HG03175 (cell line): Measurements from ENCODE around the gene ATG4D.
"Not testable (repeated sequence)": the region's sequence is repeated elsewhere in the genome, so short reads cannot be mapped to it uniquely, and the experiment has no call there.

Experiments
- ATAC-seq: cut with Tn5 transposase; IDR thresholded peaks from one replicate; pipeline ENCODE4 v1.9.1; 2021; ENCODE audit warnings: mild to moderate bottlenecking, moderate library complexity; ENCODE audit not compliant: unreplicated experiment

The ATG4D gene

DNA sequence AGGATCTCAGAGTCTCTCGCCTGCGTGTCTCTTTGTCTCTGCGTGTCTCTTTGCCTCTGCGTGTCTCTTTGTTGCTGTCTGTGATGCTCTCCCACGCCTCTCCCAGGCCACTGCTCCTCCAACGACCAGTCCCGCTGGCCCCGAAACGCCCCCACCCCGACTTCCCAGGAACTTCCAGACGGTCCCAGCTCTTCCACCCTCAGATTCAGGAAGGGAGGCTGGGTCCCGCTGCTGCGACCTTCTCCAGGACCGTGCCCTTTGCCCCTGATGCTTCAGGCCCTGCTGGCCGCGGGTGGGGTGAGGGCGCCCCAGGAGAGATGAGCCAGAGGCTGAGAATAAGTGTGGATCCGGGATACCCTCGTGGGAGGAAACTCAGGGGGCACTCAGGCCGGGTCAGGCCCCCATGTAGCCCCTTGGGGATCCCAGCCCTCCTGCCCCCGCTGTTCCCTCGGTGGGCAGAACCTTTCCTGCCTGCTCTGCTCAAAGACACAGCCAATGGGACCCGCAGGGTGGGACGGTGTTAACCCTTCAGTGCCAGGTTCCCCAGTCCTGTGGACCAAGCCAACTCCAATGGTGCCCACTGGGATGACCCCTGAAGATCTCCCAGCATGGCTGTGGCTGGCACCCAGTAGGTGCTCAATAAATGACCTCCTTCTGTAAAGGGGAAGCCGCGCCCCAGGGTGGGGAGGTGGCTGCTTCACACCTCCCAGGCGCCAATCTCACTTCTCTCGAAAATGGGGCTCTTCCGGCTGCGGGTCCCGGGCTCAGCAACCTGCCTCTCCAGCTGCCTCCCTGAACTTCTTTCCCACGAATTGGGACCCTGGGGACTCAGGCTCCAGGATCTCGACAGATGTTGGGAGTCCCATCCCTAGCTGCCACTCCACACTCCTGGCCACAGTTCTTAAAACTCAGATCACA lies 25.0 kb upstream of the ATG4D start:
- no peak for ATAC-seq

DNA sequence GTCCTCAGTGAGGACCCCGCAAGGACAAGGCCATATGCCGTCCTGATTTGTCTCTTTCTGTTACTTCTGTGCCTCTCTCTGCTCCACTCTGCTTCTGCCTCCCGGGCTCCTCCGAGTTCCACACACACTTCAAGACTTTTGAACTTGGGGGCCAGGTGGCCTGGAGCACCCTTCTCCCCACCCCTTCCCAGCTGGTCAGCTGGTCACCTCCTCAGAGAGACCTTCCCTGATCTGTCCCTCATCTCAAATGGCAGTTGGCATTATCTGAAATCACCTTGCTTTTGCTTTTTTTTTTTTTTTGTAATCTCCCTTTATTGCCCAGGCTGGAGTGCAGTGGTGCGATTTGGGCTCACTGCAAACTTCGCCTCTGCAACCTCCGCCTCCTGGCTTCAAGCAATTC lies 24.3 kb upstream of the ATG4D start:
- no peak for ATAC-seq

DNA sequence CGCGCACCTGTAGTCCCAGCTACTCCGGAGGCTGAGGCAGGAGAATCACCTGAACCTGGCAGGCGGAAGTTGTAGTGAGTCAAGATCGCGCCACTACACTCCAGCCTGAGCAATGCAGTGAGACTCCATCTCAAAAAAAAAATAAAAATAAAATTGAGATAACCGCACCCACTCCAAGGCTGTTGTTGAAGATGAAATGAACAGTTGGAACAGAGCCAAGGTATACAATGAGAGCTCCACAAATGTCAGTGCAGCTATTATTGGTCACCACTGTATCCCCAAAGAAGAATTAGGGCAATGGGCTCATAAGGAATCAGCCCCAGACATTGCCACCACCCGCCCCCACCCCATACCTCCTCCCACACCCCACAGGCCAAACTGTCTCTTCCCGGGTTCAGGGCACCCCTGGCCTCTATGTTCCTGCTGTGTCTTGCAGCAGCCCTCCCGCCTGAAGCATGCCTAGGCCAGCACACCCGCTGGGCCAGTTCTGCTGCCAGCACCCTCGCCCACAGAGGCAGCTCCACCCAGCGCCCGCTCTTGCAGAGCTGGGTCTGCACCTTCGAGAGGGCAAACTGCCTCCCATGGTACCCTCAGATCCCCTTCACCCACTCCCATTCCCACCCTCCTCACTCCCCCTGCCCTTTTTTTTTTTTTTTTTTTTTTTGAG lies 22.9 kb upstream of the ATG4D start:
- no peak for ATAC-seq

DNA sequence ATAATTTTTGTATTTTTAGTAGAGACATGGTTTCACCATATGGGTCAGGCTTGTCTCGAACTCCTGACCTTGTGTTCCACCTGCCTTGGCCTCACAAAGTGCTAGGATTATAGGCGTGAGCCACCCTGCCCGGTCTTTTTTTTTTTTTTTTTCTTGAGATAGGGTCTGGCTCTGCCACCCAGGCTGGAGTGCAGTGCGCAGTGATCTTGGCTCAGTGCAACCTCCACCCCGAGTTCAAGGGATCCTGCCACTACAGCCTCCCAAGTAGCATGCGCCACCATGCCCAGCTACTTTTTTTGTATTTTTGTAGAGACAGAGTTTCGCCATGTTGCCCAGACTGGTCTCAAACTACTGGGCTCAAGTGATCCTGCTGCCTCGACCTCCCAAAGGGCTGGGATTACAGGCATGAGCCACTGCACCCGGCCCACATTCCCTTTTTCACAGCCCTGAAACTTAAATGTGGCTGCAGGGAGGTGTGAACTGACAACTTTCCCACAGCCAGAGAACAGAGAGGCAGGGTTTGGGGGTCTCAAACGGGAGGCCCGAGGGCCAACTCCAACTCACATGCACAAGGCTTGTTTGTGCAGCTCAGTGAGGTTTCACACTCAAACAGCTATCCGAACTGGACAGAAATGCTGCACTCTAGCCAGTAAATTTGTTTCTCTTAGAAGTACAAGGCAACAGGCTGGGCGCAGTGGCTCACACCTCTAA lies 22.1 kb upstream of the ATG4D start:
- ATAC-seq = no peak

DNA sequence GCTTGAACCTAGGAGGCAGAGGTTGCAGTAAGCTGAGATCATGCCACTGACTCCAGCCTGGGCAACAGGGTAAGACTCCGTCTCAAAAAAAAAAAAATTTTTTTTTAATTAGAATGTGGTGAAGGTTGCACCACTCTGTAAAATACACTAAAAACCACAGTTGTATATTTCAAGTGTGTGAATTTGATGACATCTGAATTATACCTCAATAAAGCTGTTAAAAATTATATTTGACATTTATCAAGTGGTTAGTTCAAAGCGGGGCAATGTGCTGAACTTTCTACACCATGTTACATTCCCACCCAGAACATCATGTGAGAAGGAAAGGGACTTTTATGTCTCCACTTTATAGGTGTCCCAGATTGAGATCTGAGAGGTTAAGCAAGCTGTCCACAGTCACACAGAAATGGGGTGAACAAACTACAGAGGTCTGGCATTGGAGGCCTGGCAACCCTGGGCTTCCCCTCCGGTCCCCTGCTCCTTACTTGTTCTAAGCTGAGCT lies 20.5 kb upstream of the ATG4D start:
- ATAC-seq = no peak

DNA sequence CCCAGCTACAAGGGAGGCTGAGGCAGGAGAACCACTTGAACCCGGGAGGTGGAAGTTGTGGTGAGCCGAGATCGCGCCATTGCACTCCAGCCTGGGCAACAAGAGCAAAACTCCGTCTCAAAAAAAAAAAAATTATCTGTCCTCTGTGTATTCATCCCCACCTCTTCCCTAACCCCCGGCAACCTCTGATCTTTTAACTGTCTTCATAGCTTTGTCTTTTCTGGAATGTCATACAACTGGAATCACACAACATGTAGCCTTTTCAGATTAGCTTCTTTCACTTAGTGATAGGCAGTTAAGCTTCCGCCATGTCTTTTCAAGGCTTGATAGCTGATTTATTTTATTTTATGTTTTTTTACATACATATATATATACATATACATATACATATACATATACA lies 18.1 kb upstream of the ATG4D start:
- no peak for ATAC-seq

DNA sequence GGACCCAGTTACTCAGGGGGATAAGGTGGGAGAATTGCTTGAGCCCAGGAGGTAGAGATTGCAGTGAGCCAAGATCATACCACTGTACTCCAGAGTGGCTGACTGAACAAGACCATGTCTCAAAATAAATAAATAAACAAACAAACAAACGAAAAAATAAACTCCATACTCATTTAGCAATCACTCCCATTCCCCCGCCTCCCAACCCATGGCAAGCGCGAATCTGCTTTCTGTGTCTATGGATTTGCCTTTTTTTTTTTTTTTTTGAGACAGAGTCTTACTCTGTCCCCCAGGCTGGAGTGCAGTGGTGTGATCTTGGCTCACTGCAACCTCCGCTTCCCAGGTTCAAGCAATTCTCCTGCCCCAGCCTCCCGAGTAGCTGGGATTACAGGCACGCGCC lies 16.8 kb upstream of the ATG4D start:
- ATAC-seq = not testable (repeated sequence)

DNA sequence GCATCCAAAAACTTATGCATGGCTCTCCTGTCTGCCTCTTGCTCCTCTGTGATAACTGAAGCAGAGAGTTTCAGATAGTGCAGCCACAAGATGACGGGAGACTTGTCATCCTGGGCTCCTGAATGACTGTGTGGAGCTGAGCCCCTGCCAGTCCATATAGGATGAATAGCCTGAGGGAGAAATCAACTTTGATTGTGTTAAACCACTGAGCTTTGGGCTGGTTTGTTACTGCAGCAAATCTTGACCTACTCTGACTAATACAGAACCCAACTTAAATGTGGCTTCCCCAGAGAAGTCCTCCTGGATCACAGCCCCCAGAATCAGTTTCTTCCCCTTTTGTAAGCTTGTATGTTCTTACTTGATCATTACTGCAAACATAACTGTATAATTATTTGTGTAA lies 11.2 kb upstream of the ATG4D start:
- ATAC-seq = no peak

DNA sequence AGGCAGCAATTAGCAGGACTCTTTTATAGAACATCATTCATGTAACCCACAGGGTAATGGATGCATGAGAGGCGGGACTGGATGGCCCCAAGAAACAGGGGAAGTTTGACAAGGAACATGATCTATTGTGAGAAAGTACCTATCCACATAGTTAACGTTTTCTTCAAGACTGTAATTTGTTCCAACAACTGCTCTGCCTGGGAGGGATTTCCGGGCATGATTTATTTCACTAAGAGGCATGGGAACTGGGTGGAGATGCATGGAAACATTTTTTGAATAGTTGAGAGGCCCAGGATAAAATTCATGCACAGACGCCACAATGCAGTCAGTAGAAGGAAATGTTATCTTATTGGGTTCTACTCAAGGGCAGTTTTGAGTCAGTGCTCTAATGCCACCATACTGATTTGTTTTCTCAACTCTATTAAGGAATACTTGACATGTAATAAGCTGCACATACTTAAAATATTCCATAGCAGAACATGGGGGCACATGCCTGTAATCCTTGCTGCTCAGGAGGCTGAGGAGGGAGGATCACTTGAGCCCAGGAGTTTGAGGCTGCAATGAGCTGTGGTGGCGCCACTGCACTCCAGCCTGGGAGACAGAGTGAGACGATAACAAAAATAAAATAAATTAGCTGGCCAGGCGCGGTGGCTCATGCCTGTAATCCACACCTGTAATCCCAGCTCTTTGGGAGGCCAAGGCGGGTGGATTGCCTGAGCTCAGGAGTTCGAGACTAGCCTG lies 9.9 kb upstream of the ATG4D start:
- ATAC-seq = no peak

DNA sequence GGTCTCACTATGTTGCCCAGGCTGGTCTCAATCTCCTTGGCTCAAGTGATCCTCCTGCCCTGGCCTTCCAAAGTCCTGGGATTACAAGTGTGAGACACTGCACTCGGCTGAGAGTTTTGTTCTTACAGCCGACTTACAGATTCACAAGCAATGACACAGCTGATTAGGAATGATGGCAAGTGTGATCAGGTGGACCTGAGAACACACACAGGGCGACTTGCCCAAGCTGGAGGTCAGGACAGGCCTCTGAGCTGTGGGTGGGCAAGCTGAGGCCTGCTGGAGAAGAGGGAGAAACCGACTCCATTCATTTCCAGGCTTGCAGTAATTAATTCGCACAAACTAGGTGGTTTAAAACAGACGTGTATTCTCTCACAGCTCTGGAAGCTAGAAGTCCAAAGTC lies 8.1 kb upstream of the ATG4D start:
- no peak for ATAC-seq

DNA sequence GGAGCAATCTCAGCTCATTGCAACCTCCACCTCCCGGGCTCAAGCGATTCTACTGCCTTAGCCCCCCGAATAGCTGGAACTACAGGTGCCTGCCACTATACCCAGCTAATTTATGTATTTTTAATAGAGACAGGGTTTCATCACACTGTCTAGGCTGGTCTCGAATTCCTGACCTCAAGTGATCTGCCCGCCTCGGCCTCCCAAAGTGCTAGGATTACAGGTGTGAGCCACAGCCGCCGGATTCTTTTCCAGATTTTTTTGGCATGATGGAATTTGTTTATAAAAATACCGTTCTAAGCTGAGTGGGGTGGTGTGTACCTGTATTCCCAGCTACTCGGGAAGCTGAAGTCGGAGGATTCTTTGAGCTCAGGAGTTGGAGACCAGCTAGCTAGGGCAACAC lies 6.0 kb upstream of the ATG4D start:
- ATAC-seq = no peak

DNA sequence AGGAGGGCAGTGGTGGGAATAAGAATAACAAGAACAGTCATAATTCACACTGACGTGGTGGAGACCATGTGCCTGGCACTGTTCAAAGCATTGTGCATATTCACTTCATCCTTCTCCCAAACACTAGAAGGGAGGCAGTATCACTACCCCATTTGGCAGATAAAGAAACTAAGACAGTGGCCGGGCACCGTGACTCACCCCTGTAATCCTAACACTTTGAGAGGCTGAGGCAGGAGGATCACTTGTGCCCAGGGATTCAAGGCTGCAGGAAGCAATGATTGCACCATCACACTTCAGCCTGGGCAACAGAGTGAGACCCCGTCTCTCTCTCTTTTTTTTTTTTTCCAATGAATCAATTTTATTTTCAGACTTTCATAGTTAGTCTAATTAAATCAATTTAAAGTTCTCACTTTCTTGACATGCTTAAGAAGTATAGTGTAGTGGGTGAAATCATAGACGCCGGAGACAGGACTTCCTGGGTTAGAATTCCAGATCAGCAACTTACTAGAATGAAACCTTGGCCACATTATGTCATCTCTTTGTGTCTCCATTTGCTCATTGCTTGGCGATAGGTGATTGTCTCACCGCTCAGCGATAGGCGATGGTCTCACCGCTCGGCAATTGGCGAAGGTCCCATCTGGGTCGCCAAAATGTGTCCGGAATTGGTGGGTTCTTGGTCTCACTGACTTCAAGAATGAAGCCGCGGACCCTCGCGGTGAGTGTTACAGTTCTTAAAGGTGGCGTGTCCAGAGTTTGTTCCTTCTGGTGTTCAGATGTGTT lies 5.3 kb upstream of the ATG4D start:
- no peak for ATAC-seq

DNA sequence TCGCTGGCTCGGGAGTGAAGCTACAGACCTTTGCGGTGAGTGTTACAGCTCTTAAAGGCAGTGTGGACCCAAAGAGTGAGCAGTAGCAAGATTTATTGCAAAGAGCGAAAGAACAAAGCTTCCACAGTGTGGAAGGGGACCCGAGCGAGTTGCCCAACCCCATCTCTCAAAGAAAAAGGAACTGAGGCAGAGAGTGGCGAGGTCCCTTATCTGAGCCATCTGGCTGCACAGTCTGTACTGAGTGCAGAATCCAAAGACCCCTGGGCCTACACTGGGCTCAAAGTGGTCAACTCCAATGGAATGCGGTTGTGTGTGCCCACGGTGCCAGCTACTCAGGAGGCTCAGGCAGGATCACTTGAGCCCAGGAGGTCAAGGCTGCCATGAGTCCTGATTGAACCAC lies 4.7 kb upstream of the ATG4D start:
- ATAC-seq = not testable (repeated sequence)

DNA sequence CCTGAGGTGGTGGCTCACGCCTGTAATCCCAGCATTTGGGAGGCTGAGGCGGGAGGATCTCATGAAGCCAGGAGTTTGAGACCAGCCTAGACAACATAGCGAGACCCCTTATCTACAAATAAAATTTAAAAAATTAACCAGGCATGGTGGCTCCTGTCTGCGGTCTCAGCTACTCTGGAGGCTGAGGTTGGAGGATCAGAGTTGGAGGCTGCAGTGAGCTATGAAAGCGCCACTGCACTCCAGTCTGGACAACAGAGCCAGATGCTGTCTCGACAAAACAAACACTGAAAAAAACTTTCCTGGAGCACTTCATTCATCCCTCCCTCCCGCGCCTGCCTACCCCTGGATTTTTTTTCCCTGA lies 665 bp upstream of the ATG4D start:
- no peak for ATAC-seq

DNA sequence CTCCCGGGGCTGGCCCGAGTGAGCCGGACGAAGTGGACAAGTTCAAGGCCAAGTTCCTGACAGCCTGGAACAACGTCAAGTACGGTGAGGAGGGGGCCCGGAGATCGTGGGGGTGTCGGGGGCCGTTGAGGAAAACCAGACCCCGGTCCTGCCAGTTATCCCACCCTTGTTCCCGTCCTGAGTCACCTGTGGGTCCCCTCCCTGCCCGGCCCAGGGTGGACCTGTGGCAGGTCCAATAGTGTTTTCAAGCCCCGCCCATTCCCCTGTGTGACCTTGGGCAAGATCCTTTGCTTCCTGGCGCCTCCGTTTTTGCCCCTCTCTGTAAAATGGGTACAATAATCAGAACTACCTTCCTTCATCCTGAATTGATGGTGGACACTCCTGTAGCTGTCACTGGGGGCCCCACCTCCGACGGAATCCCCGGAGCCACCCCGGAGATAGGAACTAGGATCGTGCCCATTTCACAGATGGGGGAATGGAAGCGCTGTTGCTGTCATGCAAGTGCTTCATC lies 593 bp downstream of the ATG4D start:
- ATAC-seq = peak; percentile 13

DNA sequence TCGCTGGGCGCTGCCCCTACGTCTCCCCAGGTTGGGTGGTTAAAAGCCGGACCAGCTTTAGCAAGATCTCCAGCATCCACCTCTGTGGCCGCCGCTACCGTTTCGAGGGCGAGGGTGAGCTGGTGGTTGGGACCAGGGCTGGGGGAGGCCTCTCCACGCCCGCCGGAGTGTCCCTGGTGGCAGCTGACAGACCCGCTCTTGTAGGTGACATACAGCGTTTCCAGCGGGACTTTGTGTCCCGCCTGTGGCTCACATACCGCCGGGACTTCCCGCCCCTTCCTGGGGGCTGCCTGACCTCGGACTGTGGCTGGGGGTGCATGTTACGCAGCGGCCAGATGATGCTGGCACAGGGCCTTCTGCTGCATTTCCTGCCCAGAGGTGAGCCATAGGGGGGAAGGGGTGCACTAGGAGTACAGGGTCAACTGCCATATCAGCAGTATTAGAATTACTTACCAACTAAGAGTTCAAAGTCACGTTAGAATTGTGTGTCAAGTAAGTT lies 1.1 kb downstream of the ATG4D start:
- ATAC-seq = no peak

DNA sequence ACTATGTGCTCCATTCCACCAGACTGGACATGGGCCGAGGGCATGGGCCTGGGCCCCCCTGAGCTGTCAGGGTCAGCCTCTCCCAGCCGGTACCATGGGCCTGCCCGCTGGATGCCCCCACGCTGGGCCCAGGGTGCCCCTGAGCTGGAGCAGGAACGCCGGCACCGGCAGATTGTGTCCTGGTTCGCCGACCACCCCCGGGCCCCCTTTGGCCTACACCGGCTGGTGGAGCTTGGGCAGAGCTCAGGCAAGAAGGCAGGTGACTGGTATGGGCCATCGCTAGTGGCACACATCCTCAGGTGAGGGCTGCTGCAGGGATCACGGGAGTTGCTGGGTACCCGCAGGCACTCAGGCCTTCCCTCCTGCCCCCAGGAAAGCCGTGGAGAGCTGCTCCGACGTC lies 3.1 kb downstream of the ATG4D start:
- ATAC-seq = no peak

DNA sequence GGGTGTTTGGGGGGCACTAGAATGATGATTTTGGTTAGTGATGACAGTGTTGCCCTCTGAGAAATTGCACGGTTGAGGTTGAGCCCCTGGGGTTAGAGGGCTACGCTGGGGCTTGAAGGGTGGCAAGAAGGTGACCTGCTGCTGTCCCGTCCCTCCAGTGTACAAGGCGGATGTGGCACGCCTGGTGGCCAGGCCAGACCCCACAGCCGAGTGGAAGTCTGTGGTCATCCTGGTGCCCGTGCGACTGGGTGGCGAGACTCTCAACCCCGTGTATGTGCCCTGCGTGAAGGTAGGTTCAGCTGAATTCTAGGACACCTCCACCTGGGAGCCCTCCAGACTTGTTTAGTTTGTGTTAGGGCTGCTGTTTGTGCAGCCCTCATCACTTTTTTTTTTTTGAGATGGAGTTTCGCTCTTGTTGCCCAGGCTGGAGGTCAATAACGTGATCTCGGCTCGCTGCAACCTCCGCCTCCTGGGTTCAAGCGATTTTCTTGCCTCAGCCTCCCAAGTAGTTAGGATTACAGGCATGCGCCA lies 5.1 kb downstream of the ATG4D start:
- no peak for ATAC-seq

DNA sequence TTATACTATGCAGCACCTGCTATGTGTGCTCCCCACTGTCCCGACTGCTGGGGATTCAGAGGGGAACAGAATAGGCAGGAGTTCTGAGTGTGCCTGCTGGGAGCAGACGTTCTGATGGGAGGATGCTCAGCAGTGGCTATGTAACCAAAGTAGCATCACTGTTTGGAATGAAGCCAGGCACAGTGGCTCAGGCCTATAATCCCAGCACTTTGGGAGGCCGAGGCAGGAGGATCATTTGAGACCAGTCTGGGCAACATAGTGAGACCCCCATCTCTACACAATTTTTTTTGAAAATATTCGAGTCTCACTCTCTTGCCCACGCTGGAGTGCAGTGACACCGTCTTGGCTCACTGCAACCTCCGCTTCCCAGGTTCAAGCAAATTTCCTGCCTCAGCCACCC lies 6.0 kb downstream of the ATG4D start:
- ATAC-seq = no peak

DNA sequence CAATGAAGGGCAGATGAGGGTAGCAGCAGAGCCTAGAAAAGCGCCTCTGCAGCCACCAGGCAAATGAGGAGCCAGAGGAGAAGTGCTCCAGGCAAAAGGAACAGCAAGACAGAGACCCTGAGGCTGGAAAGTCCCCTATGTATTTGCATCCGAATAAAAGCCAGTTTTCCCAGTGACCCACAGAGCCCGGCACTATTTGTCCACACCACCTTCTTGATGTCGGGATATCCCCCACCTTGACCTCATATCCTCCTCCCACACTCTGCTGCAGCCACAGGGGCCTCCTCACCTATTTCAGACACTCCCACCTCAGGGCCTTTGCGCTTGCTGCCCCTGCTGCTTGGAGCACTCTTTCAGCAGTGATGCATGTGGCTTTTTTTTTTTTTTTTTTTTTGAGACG lies 6.6 kb downstream of the ATG4D start:
- no peak for ATAC-seq
